Neural progenitor cell (in vitro differentiated cells): Measurements from ENCODE around the gene GFPT2. TPM values are rescaled to one million over a fixed set of nuclear protein-coding genes. Genes with fewer than 3 reads are reported as not detected.

ENCODE experiments used
- DNase-seq: peaks from one replicate; pipeline ENCODE4 v3.0.0-alpha.2; 2016; ENCODE audit warnings: low spot score
- H2AFZ ChIP-seq: fragments of 200-600 bp; sonication (generic); replicated peaks from 2 replicates; pipeline ENCODE4 v1.6.1; 2016; ENCODE audit warnings: antibody characterized with exemption
- H3F3A ChIP-seq: fragments of 200-600 bp; sonication (generic); 2 replicates; pipeline ENCODE4 v1.6.1; 2016; ENCODE audit warnings: antibody characterized with exemption, low read depth
- H3K27ac ChIP-seq: fragments of 200-600 bp; sonication (generic); 2 replicates; pipeline ENCODE4 v1.5.1; 2016; ENCODE audit warnings: mild to moderate bottlenecking
- H3K27me3 ChIP-seq: fragments of 200-600 bp; sonication (generic); 2 replicates; pipeline ENCODE4 v1.6.1; 2016; ENCODE audit warnings: mild to moderate bottlenecking, moderate library complexity
- H3K36me3 ChIP-seq: fragments of 200-600 bp; sonication (generic); 2 replicates; pipeline ENCODE4 v1.5.1; 2016
- H3K4me1 ChIP-seq: fragments of 200-600 bp; sonication (generic); 2 replicates; pipeline ENCODE4 v1.6.1; 2016; ENCODE audit warnings: mixed run types
- H3K4me2 ChIP-seq: fragments of 200-600 bp; sonication (generic); 2 replicates; pipeline ENCODE4 v1.6.1; 2016
- H3K4me3 ChIP-seq: fragments of 200-600 bp; sonication (generic); 2 replicates; pipeline ENCODE4 v1.5.1; 2016
- H3K79me2 ChIP-seq: fragments of 200-600 bp; sonication (generic); 2 replicates; pipeline ENCODE4 v1.6.1; 2016; ENCODE audit warnings: low read depth
- H3K9ac ChIP-seq: fragments of 200-600 bp; sonication (generic); 2 replicates; pipeline ENCODE4 v1.6.1; 2016
- H3K9me3 ChIP-seq: fragments of 200-600 bp; sonication (generic); 2 replicates; pipeline ENCODE4 v1.5.1; 2016; ENCODE audit warnings: low read depth
- H4K20me1 ChIP-seq: fragments of 200-600 bp; sonication (generic); 2 replicates; pipeline ENCODE4 v1.6.1; 2016; ENCODE audit warnings: low read depth
- H3K27ac Mint-ChIP-seq: 3 replicates; pipeline ENCODE4 v1.8.0; 2021; ENCODE audit warnings: mixed read lengths
- H3K27me3 Mint-ChIP-seq: 2 replicates; pipeline ENCODE4 v1.8.0; 2022; ENCODE audit warnings: low read depth, mild to moderate bottlenecking, inconsistent platforms, moderate library complexity, mixed read lengths; ENCODE audit not compliant: insufficient read depth
- H3K36me3 Mint-ChIP-seq: 3 replicates; pipeline ENCODE4 v1.8.0; 2021; ENCODE audit warnings: mixed read lengths
- H3K4me1 Mint-ChIP-seq: 3 replicates; pipeline ENCODE4 v1.8.0; 2021; ENCODE audit warnings: mixed read lengths
- H3K4me3 Mint-ChIP-seq: 3 replicates; pipeline ENCODE4 v1.8.0; 2021; ENCODE audit warnings: mild to moderate bottlenecking, moderate library complexity, mixed read lengths
- H3K9me3 Mint-ChIP-seq: 3 replicates; pipeline ENCODE4 v1.8.0; 2020; ENCODE audit warnings: mixed read lengths
- CTCF ChIP-seq: fragments of 200-600 bp; sonication (generic); IDR thresholded peaks from 2 replicates; pipeline ENCODE4 v1.5.1; 2017; ENCODE audit warnings: antibody characterized with exemption, mild to moderate bottlenecking
- EZH2 ChIP-seq: fragments of 200-600 bp; sonication (generic); IDR thresholded peaks from 2 replicates; pipeline ENCODE4 v1.6.1; 2017; ENCODE audit warnings: antibody characterized with exemption, mild to moderate bottlenecking, moderate library complexity
- EZH2phosphoT487 ChIP-seq: fragments of 200-600 bp; sonication (generic); IDR thresholded peaks from 2 replicates; pipeline ENCODE4 v1.6.1; 2017; ENCODE audit warnings: antibody characterized with exemption
- total RNA-seq: library from RNA; depleted of rRNA; stranded (reverse); fragments of >200 nt; gene quantifications from 2 replicates; pipeline ENCODE4 v1.2.3, GENCODE V29; 2015; ENCODE audit warnings: low replicate concordance

GFPT2 gene
- total RNA-seq, 1 donor from 2014 or later: 18.9 TPM

- Histone ChIP-seq H3K36me3 (no peaks in the 10 kb centered on the region), H4K20me1 (no peaks in the 10 kb centered on the region), H3K27ac (no peak overlapping the region)
Observed at GRCh38 chr5:180334751-180335613, 18.2 kb downstream of the GFPT2 start.

GRCh38 chr5:180334176-180334575 is 19.0 kb downstream of the GFPT2 start:
- Histone ChIP-seq H2AFZ (no peak overlapping the region), H3K4me3 (no peak overlapping the region), H3K79me2 (no peaks in the 10 kb centered on the region), H3F3A (peaks cover 22% of the 10 kb centered on the region), H3K9me3 (no peaks in the 10 kb centered on the region), H3K36me3 (no peaks in the 10 kb centered on the region), H3K9ac (no peak overlapping the region), H3K27ac (no peak overlapping the region), H3K4me1 (peaks cover 17% of the 10 kb centered on the region), H3K27me3 (no peaks in the 10 kb centered on the region), H3K4me2 (no peak overlapping the region), H4K20me1 (no peaks in the 10 kb centered on the region)
- Mint-ChIP-seq H3K9me3 (peaks cover 3% of the 10 kb centered on the region), H3K27ac (no peak overlapping the region), H3K4me1 (peaks cover 21% of the 10 kb centered on the region), H3K27me3 (peaks cover 7% of the 10 kb centered on the region), H3K36me3 (peaks cover 39% of the 10 kb centered on the region), H3K4me3 (no peak overlapping the region)
- DNase-seq: no peak
- TF ChIP-seq EZH2phosphoT487 (no peak), CTCF (no peak), EZH2 (no peak)

More at GRCh38 chr5:180334751-180335613, 18.2 kb downstream of the GFPT2 start:
- peaks cover 36% of the 10 kb centered on the region for H3K36me3 Mint-ChIP-seq
- peaks cover 24% of the 10 kb centered on the region for H3K4me1 Mint-ChIP-seq
- no peak overlapping the region for H3K4me3 ChIP-seq
- H3K4me3 Mint-ChIP-seq: no peak overlapping the region
- no peak overlapping the region for H3K4me2 ChIP-seq
- no peaks in the 10 kb centered on the region for H3K9me3 ChIP-seq
- TF ChIP-seq CTCF: no peak
- no peak for TF ChIP-seq EZH2
- no peak for TF ChIP-seq EZH2phosphoT487
- H3K79me2 ChIP-seq: no peaks in the 10 kb centered on the region
- no peak for DNase-seq
- H2AFZ ChIP-seq: no peak overlapping the region
- H3K27me3 ChIP-seq: no peaks in the 10 kb centered on the region
- H3K4me1 ChIP-seq: peaks cover 17% of the 10 kb centered on the region
- H3K27me3 Mint-ChIP-seq: peaks cover 7% of the 10 kb centered on the region
- H3K9ac ChIP-seq: no peak overlapping the region
- H3K9me3 Mint-ChIP-seq: peaks cover 3% of the 10 kb centered on the region
- peaks cover 22% of the 10 kb centered on the region for H3F3A ChIP-seq
- H3K27ac Mint-ChIP-seq: no peak overlapping the region

GRCh38 chr5:180333661-180334060 is 19.5 kb downstream of the GFPT2 start:
- Histone ChIP-seq H2AFZ (no peak overlapping the region), H3K9me3 (no peaks in the 10 kb centered on the region), H3K79me2 (no peaks in the 10 kb centered on the region), H3K4me1 (peaks cover 17% of the 10 kb centered on the region), H3K4me3 (no peak overlapping the region), H3K27ac (no peak overlapping the region), H3F3A (peaks cover 22% of the 10 kb centered on the region), H3K4me2 (no peak overlapping the region), H3K27me3 (no peaks in the 10 kb centered on the region), H3K9ac (no peak overlapping the region), H4K20me1 (no peaks in the 10 kb centered on the region), H3K36me3 (no peaks in the 10 kb centered on the region)
- Mint-ChIP-seq H3K4me3 (no peak overlapping the region), H3K27ac (no peak overlapping the region), H3K27me3 (peaks cover 7% of the 10 kb centered on the region), H3K9me3 (peaks cover 3% of the 10 kb centered on the region), H3K4me1 (peaks cover 21% of the 10 kb centered on the region), H3K36me3 (peaks cover 39% of the 10 kb centered on the region)
- no peak for DNase-seq
- TF ChIP-seq EZH2 (no peak), CTCF (no peak), EZH2phosphoT487 (no peak)
